Muscle layer of colon (tissue), 2 donors: ENCODE results near the gene NEMF.
A peak's percentile ranks its signal among the peaks of the same experiment; 100 is the strongest.
"Not testable (repeated sequence)": the region's sequence is repeated elsewhere in the genome, so short reads cannot be mapped to it uniquely, and the experiment has no call there.

ENCODE experiments used
- H3K27ac ChIP-seq: one replicate; pipeline ENCODE4 v1.7.0; 2013; ENCODE audit warnings: low read depth, mild to moderate bottlenecking, low read length, moderate library complexity
- H3K27me3 ChIP-seq, 2 donors: one replicate each; pipeline ENCODE4 v1.7.0; 2013; ENCODE audit warnings: low read length in 2 of 2, mild to moderate bottlenecking in 2 of 2; ENCODE audit not compliant: insufficient read depth in 2 of 2, control insufficient read depth in 1 of 2
- H3K36me3 ChIP-seq: one replicate; pipeline ENCODE4 v1.7.0; 2013; ENCODE audit warnings: mild to moderate bottlenecking, low read length; ENCODE audit not compliant: insufficient read depth
- H3K4me1 ChIP-seq: one replicate; pipeline ENCODE4 v1.7.0; 2013; ENCODE audit warnings: mild to moderate bottlenecking, low read length; ENCODE audit not compliant: insufficient read depth
- H3K4me3 ChIP-seq, 2 donors: one replicate each; pipeline ENCODE4 v1.7.0; 2013; ENCODE audit warnings: low read length in 2 of 2, low read depth in 1 of 2, mild to moderate bottlenecking in 1 of 2, moderate library complexity in 1 of 2
- H3K9ac ChIP-seq: one replicate; pipeline ENCODE4 v1.7.0; 2013; ENCODE audit warnings: low read length
- H3K9me3 ChIP-seq: one replicate; pipeline ENCODE4 v1.7.0; 2013; ENCODE audit warnings: mild to moderate bottlenecking, low read length
- donor health status: abdominal sarcoma.
- donor health status: Adenocarcinoma of cecum.

NEMF gene

GRCh38 chr14:49875640-49876198 lies 23.1 kb upstream of the NEMF start:
- Histone ChIP-seq H3K9ac (no peak overlapping the region), H3K27me3 (no peaks in the 10 kb centered on the region), H3K4me1 (no peaks in the 10 kb centered on the region), H3K27ac (no peak overlapping the region), H3K4me3 (no peak overlapping the region), H3K36me3 (no peaks in the 10 kb centered on the region), H3K9me3 (no peaks in the 10 kb centered on the region)

GRCh38 chr14:49873548-49873947 lies 21.0 kb upstream of the NEMF start:
- not testable (repeated sequence) for H3K4me1 ChIP-seq, H3K9me3 ChIP-seq, H3K27ac ChIP-seq, H3K36me3 ChIP-seq, H3K4me3 ChIP-seq, H3K27me3 ChIP-seq, H3K9ac ChIP-seq

GRCh38 chr14:49870908-49871307 lies 18.3 kb upstream of the NEMF start:
- H3K36me3 ChIP-seq, result no peaks in the 10 kb centered on the region
- no peaks in the 10 kb centered on the region for H3K9me3 ChIP-seq
- H3K9ac ChIP-seq, result no peak overlapping the region
- peaks cover 4% of the 10 kb centered on the region for H3K4me1 ChIP-seq
- H3K4me3 ChIP-seq, result no peak overlapping the region
- no peaks in the 10 kb centered on the region for H3K27me3 ChIP-seq
- no peak overlapping the region for H3K27ac ChIP-seq

GRCh38 chr14:49868720-49869114 lies 16.1 kb upstream of the NEMF start:
- no peaks in the 10 kb centered on the region for H3K9me3 ChIP-seq
- peaks cover 14% of the 10 kb centered on the region for H3K4me1 ChIP-seq
- H3K36me3 ChIP-seq, result no peaks in the 10 kb centered on the region
- H3K27ac ChIP-seq, result peak overlapping the region; percentile 90
- H3K4me3 ChIP-seq, result peak overlapping the region; percentile 57 to 85
- no peaks in the 10 kb centered on the region for H3K27me3 ChIP-seq
- H3K9ac ChIP-seq, result peak overlapping the region; percentile 78

- Histone ChIP-seq H3K27me3 (no peaks in the 10 kb centered on the region), H3K4me1 (peaks cover 14% of the 10 kb centered on the region), H3K4me3 (peak overlapping the region; percentile 57 to 85), H3K36me3 (no peaks in the 10 kb centered on the region), H3K9me3 (no peaks in the 10 kb centered on the region), H3K27ac (peak overlapping the region; percentile 90), H3K9ac (peak overlapping the region; percentile 93)
Measured at GRCh38 chr14:49867831-49868719, 15.5 kb upstream of the NEMF start.

GRCh38 chr14:49865431-49865859 lies 12.9 kb upstream of the NEMF start:
- Histone ChIP-seq H3K9ac (no peak overlapping the region), H3K36me3 (no peaks in the 10 kb centered on the region), H3K4me3 (no peak overlapping the region), H3K27me3 (no peaks in the 10 kb centered on the region), H3K27ac (no peak overlapping the region), H3K9me3 (no peaks in the 10 kb centered on the region), H3K4me1 (peaks cover 18% of the 10 kb centered on the region)

GRCh38 chr14:49863487-49864281 lies 11.1 kb upstream of the NEMF start:
- no peaks in the 10 kb centered on the region for H3K9me3 ChIP-seq
- peak overlapping the region; percentile 98 for H3K27ac ChIP-seq
- peak overlapping the region; percentile 98 for H3K9ac ChIP-seq
- H3K4me3 ChIP-seq, result peak overlapping the region; percentile 57 to 99
- no peaks in the 10 kb centered on the region for H3K36me3 ChIP-seq
- H3K4me1 ChIP-seq, result peaks cover 20% of the 10 kb centered on the region
- no peaks in the 10 kb centered on the region for H3K27me3 ChIP-seq

- Histone ChIP-seq H3K4me1 (peaks cover 15% of the 10 kb centered on the region), H3K9me3 (no peaks in the 10 kb centered on the region), H3K36me3 (no peaks in the 10 kb centered on the region), H3K27me3 (no peaks in the 10 kb centered on the region), H3K4me3 (peak overlapping the region; percentile 41 to 87), H3K27ac (peak overlapping the region; percentile 97), H3K9ac (peak overlapping the region; percentile 91)
Measured at GRCh38 chr14:49862089-49862673, 9.6 kb upstream of the NEMF start.

GRCh38 chr14:49861699-49862088 lies 9.1 kb upstream of the NEMF start:
- peak overlapping the region; percentile 91 for H3K9ac ChIP-seq
- H3K36me3 ChIP-seq, result no peaks in the 10 kb centered on the region
- H3K9me3 ChIP-seq, result no peaks in the 10 kb centered on the region
- peak overlapping the region; percentile 97 for H3K27ac ChIP-seq
- H3K4me1 ChIP-seq, result peaks cover 15% of the 10 kb centered on the region
- peak overlapping the region; percentile 41 to 87 for H3K4me3 ChIP-seq
- H3K27me3 ChIP-seq, result no peaks in the 10 kb centered on the region

- Histone ChIP-seq H3K4me3 (peak overlapping the region; percentile 41 to 87), H3K9me3 (no peaks in the 10 kb centered on the region), H3K4me1 (peaks cover 15% of the 10 kb centered on the region), H3K9ac (peak overlapping the region; percentile 91), H3K27ac (peak overlapping the region; percentile 97), H3K27me3 (no peaks in the 10 kb centered on the region), H3K36me3 (no peaks in the 10 kb centered on the region)
Measured at GRCh38 chr14:49860988-49861698, 8.6 kb upstream of the NEMF start.
